ENCODE data around the gene EHBP1. TPM values are rescaled to one million over a fixed set of nuclear protein-coding genes. Genes with fewer than 3 reads are reported as not detected.

Gene EHBP1
- total RNA-seq, 1 donor from 2014 or later, result 52.7 TPM

DNA sequence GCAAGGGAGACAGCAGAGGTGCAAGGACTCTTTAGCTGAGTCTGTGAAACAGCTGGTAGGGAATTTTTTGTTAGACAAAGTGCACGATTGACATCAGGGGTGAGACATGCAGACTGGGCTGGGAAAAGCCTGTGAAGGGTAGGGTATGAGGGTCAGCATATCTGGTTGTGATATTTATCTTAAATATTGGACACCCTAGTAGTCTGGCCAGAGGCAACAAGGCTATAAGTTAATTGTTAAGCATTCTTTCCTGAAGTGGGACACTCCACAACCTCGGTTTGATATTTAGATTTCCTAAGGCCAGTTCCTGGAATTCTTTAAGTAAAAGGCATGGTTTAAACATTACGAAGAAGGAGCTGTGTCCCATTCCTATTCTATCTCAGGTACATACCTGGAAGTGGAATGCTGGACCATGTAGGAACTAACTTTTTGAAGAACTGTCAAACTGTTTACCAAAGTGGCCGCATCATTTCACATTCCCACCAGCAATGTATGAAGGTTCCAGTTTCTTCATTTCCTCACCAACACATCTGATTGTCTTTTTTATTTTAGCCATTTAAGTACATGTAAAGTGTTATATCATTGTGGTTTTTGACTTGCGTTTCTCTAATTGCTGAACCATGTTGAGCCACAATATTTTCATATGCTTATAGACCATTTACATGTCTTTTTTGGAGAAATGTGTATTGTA, 22.5 kb downstream of the EHBP1 start:
- H3K36me3 ChIP-seq (ENCODE audit: control insufficient read depth in 3 of 3, insufficient read depth in 3 of 3, low read length in 3 of 3), result no peaks in the 10 kb centered on the region
- no peak overlapping the region for H3K9ac ChIP-seq (ENCODE audit: low read depth in 1 of 3, low read length in 3 of 3)
- no peaks in the 10 kb centered on the region for H3K4me1 ChIP-seq (ENCODE audit: control insufficient read depth in 3 of 3, insufficient read depth in 3 of 3, low read length in 3 of 3)
- H3K27ac ChIP-seq (ENCODE audit: low read depth, low read length), result no peak overlapping the region
- peaks cover 0 to 2% (median 0%) of the 10 kb centered on the region in 3 donors for H3K9me3 ChIP-seq (ENCODE audit: control insufficient read depth in 3 of 3, low read length in 3 of 3)
- no peaks in the 10 kb centered on the region for H3K27me3 ChIP-seq (ENCODE audit: control insufficient read depth in 3 of 3, insufficient read depth in 3 of 3, low read length in 3 of 3)
- no peak overlapping the region for H3K4me3 ChIP-seq (ENCODE audit: low read length in 3 of 3)

DNA sequence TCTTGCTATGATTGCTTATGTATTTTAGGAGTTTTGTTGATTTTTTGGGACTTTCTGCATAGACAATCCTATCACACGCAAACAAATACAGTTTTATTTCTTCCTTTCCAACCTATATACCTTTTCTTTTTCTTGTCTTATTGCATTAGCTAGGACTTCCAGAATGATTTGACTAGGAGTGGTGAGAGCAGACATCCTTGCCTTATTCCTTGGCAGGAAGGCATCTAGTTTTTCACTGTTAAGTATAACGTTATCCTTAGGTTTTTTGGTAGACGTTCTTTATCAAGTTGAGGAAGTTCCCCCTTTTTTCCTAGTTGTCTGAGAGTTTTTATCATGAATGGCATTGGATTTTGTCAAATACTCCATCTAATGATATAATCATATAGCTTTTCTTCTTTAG, 25.8 kb downstream of the EHBP1 start:
- Histone ChIP-seq H3K27me3 (ENCODE audit: control insufficient read depth in 3 of 3, insufficient read depth in 3 of 3, low read length in 3 of 3) (no peaks in the 10 kb centered on the region), H3K9me3 (ENCODE audit: control insufficient read depth in 3 of 3, low read length in 3 of 3) (peaks cover 0 to 2% (median 0%) of the 10 kb centered on the region in 3 donors), H3K4me1 (ENCODE audit: control insufficient read depth in 3 of 3, insufficient read depth in 3 of 3, low read length in 3 of 3) (no peaks in the 10 kb centered on the region), H3K36me3 (ENCODE audit: control insufficient read depth in 3 of 3, insufficient read depth in 3 of 3, low read length in 3 of 3) (no peaks in the 10 kb centered on the region), H3K27ac (ENCODE audit: low read depth, low read length) (no peak overlapping the region), H3K4me3 (ENCODE audit: low read length in 3 of 3) (no peak overlapping the region), H3K9ac (ENCODE audit: low read depth in 1 of 3, low read length in 3 of 3) (no peak overlapping the region)

DNA sequence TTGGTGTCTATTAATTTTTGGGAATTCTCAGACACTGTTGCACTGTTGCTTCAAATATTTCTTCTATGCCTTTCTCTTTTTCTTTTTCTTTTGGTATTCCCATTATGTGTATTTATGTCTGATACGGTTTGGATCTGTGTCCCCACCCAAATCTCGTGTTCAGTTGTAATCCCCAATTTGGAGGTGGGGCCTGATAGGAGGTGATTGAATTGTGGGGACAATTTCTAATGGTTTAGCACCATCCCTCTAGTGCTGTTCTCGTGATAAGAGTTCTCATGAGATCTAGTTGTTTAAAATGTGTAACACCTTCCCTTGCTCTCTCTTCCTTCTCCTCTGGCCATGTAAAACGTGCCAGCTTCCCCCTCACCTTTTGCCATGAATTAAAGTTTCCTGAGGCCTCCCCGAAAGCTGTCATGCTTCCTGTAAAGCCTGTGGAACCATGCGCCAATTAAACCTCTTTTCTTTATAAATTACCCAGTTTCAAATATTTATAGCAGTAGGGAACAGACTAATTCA, 26.8 kb downstream of the EHBP1 start:
- H3K4me1 ChIP-seq (ENCODE audit: control insufficient read depth in 3 of 3, insufficient read depth in 3 of 3, low read length in 3 of 3), result no peaks in the 10 kb centered on the region
- no peak overlapping the region for H3K9ac ChIP-seq (ENCODE audit: low read depth in 1 of 3, low read length in 3 of 3)
- H3K9me3 ChIP-seq (ENCODE audit: control insufficient read depth in 3 of 3, low read length in 3 of 3), result peaks cover 0 to 2% (median 0%) of the 10 kb centered on the region in 3 donors
- no peaks in the 10 kb centered on the region for H3K36me3 ChIP-seq (ENCODE audit: control insufficient read depth in 3 of 3, insufficient read depth in 3 of 3, low read length in 3 of 3)
- no peaks in the 10 kb centered on the region for H3K27me3 ChIP-seq (ENCODE audit: control insufficient read depth in 3 of 3, insufficient read depth in 3 of 3, low read length in 3 of 3)
- H3K4me3 ChIP-seq (ENCODE audit: low read length in 3 of 3), result no peak overlapping the region
- no peak overlapping the region for H3K27ac ChIP-seq (ENCODE audit: low read depth, low read length)

DNA sequence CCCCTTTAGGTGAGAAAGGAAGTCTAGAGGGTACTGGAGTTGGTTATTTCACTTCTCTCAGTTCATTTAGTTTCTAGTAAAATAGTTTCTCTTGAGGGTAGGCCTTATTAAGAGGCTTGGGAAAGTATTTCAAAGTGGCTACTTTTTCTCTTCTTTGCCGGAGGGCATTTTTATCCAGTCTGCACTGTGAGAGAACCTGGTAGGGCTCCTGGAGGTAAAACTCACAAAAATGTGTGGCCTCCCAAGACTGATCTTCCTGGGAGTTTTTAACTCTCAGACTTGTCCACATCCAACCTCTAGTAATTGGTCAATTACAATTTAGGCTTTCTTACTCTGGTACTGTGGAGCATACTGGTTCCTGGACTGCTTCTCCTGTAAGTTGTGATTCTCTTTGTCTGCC, 28.0 kb downstream of the EHBP1 start:
- no peak overlapping the region for H3K9ac ChIP-seq (ENCODE audit: low read depth in 1 of 3, low read length in 3 of 3)
- no peaks in the 10 kb centered on the region for H3K4me1 ChIP-seq (ENCODE audit: control insufficient read depth in 3 of 3, insufficient read depth in 3 of 3, low read length in 3 of 3)
- no peaks in the 10 kb centered on the region for H3K27me3 ChIP-seq (ENCODE audit: control insufficient read depth in 3 of 3, insufficient read depth in 3 of 3, low read length in 3 of 3)
- no peak overlapping the region for H3K4me3 ChIP-seq (ENCODE audit: low read length in 3 of 3)
- peaks cover 0 to 2% (median 0%) of the 10 kb centered on the region in 3 donors for H3K9me3 ChIP-seq (ENCODE audit: control insufficient read depth in 3 of 3, low read length in 3 of 3)
- H3K36me3 ChIP-seq (ENCODE audit: control insufficient read depth in 3 of 3, insufficient read depth in 3 of 3, low read length in 3 of 3), result no peaks in the 10 kb centered on the region
- no peak overlapping the region for H3K27ac ChIP-seq (ENCODE audit: low read depth, low read length)

DNA sequence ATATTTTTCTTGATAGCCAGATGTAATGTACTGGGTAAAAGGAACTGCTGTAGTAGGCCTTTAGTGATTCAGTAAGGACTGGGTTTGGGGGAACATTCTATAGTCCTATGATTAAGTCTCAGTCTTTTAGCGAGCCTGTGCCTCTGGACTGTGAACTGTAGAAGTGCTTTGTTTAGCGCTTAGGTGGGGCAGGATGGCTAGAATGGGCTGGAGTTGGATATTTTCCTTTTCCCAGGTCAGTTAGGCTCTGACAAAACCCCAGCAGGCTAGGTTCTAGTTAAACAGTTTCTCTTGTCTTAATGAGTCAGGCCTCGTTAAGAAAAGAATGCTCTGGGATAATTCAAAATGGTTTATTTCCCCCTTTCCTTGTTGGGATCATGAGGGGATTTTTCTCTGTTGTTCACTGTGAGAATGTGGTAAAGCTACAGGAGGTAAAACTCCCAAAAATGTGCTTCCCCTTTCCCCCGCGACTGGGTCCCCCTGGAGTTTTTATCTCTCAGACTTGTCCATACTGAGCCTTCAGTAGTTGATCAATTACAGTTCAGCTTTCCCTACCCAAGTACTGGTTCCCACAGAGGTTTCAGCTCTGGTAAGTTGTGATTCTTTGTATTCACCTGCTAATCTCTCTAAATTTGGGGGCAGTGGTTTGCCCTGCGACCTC, 31.5 kb downstream of the EHBP1 start:
- Histone ChIP-seq H3K9ac (ENCODE audit: low read depth in 1 of 3, low read length in 3 of 3) (no peak overlapping the region), H3K4me3 (ENCODE audit: low read length in 3 of 3) (peak overlapping the region in 1 of 3 donors; percentile 9), H3K9me3 (ENCODE audit: control insufficient read depth in 3 of 3, low read length in 3 of 3) (no peaks in the 10 kb centered on the region), H3K36me3 (ENCODE audit: control insufficient read depth in 3 of 3, insufficient read depth in 3 of 3, low read length in 3 of 3) (no peaks in the 10 kb centered on the region), H3K27ac (ENCODE audit: low read depth, low read length) (no peak overlapping the region), H3K4me1 (ENCODE audit: control insufficient read depth in 3 of 3, insufficient read depth in 3 of 3, low read length in 3 of 3) (no peaks in the 10 kb centered on the region), H3K27me3 (ENCODE audit: control insufficient read depth in 3 of 3, insufficient read depth in 3 of 3, low read length in 3 of 3) (no peaks in the 10 kb centered on the region)

DNA sequence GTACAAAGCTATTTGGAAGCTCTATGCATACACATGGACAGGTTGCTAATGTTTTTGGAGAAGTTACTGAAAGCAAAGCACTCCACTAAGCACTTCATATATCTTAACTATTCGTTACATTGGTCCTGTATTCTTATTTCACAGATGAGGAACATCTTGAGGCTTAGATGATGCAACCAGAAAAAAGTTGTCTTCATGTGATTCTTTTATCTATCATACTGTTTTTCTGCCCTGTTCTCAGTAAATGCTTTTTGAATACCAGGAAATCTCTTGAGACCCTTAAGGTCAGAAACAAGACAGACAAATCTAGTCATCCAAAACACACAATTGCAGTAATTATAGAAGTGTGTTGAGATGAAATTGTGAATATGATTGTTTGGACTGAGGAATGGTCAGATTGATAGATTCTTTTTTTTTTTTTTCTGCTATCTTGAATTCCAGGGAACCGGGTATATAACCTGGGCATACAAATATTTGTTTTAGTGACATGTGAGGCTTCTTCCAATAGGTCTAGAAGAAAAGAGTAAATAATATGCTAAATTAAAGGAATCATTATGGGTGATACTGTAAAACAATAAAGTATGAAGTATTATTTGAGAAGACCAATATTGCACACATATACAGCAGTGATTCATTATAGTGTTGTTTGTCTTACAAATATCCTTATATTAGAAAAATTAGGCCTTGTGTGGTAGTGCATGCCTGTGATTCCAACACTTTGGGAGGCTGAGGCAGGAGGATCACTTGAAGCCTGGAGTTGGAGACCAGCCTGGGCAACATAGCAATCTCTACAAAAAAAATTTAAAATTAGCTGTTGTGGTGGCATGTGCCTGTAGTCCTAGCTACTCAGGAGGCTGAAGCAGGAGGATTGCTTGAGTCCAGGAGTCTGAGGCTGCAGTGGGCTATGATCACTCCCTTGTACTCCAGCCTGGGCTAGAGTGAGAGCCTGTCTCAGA, 33.7 kb downstream of the EHBP1 start:
- H3K9ac ChIP-seq (ENCODE audit: low read depth in 1 of 3, low read length in 3 of 3), result no peak overlapping the region
- no peaks in the 10 kb centered on the region for H3K27me3 ChIP-seq (ENCODE audit: control insufficient read depth in 3 of 3, insufficient read depth in 3 of 3, low read length in 3 of 3)
- H3K4me3 ChIP-seq (ENCODE audit: low read length in 3 of 3), result no peak overlapping the region
- H3K4me1 ChIP-seq (ENCODE audit: control insufficient read depth in 3 of 3, insufficient read depth in 3 of 3, low read length in 3 of 3), result no peaks in the 10 kb centered on the region
- no peaks in the 10 kb centered on the region for H3K36me3 ChIP-seq (ENCODE audit: control insufficient read depth in 3 of 3, insufficient read depth in 3 of 3, low read length in 3 of 3)
- H3K9me3 ChIP-seq (ENCODE audit: control insufficient read depth in 3 of 3, low read length in 3 of 3), result no peaks in the 10 kb centered on the region
- no peak overlapping the region for H3K27ac ChIP-seq (ENCODE audit: low read depth, low read length)

DNA sequence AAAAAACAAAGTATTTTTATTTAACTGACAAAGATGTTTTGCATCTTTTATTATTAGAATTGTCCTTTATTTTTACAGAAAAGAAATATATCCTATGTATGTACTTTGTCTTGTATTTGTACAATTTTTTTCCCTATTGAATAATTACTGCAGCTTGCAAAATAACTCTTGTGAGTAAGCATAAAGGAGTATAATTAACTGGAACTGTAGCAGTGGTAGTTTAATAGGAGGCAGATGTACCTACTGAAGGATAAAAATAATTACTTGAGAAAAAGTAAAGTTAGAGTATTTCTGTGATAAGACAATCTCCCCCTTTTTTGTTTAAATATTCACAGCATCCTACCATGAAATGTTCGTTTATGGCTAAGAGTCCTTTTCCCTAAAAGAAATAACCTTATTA, 34.7 kb downstream of the EHBP1 start:
- Histone ChIP-seq H3K4me3 (ENCODE audit: low read length in 3 of 3) (no peak overlapping the region), H3K4me1 (ENCODE audit: control insufficient read depth in 3 of 3, insufficient read depth in 3 of 3, low read length in 3 of 3) (no peaks in the 10 kb centered on the region), H3K27me3 (ENCODE audit: control insufficient read depth in 3 of 3, insufficient read depth in 3 of 3, low read length in 3 of 3) (no peaks in the 10 kb centered on the region), H3K36me3 (ENCODE audit: control insufficient read depth in 3 of 3, insufficient read depth in 3 of 3, low read length in 3 of 3) (no peaks in the 10 kb centered on the region), H3K27ac (ENCODE audit: low read depth, low read length) (no peak overlapping the region), H3K9me3 (ENCODE audit: control insufficient read depth in 3 of 3, low read length in 3 of 3) (no peaks in the 10 kb centered on the region), H3K9ac (ENCODE audit: low read depth in 1 of 3, low read length in 3 of 3) (no peak overlapping the region)

DNA sequence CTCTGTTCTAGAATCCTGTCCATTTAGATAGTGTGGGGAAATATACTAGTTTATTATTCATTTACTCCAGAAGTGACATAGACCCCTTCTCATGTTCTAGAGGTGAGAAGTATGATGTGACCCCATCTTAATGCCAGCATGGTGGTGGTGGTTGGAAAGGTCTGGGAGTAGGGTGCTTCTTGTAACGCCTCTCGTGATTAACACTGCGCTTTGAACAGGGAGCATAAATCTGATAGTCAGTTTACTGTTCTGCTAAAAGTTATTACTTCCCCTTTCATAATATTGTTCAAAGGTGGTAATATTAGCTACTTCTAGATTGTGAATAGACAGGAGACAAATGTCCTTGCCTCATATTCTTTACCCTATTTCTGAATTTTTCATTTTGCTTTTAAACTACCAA, 35.6 kb downstream of the EHBP1 start:
- H3K27ac ChIP-seq (ENCODE audit: low read depth, low read length), result no peak overlapping the region
- no peaks in the 10 kb centered on the region for H3K27me3 ChIP-seq (ENCODE audit: control insufficient read depth in 3 of 3, insufficient read depth in 3 of 3, low read length in 3 of 3)
- no peaks in the 10 kb centered on the region for H3K4me1 ChIP-seq (ENCODE audit: control insufficient read depth in 3 of 3, insufficient read depth in 3 of 3, low read length in 3 of 3)
- no peaks in the 10 kb centered on the region for H3K9me3 ChIP-seq (ENCODE audit: control insufficient read depth in 3 of 3, low read length in 3 of 3)
- H3K4me3 ChIP-seq (ENCODE audit: low read length in 3 of 3), result no peak overlapping the region
- H3K9ac ChIP-seq (ENCODE audit: low read depth in 1 of 3, low read length in 3 of 3), result no peak overlapping the region
- no peaks in the 10 kb centered on the region for H3K36me3 ChIP-seq (ENCODE audit: control insufficient read depth in 3 of 3, insufficient read depth in 3 of 3, low read length in 3 of 3)

DNA sequence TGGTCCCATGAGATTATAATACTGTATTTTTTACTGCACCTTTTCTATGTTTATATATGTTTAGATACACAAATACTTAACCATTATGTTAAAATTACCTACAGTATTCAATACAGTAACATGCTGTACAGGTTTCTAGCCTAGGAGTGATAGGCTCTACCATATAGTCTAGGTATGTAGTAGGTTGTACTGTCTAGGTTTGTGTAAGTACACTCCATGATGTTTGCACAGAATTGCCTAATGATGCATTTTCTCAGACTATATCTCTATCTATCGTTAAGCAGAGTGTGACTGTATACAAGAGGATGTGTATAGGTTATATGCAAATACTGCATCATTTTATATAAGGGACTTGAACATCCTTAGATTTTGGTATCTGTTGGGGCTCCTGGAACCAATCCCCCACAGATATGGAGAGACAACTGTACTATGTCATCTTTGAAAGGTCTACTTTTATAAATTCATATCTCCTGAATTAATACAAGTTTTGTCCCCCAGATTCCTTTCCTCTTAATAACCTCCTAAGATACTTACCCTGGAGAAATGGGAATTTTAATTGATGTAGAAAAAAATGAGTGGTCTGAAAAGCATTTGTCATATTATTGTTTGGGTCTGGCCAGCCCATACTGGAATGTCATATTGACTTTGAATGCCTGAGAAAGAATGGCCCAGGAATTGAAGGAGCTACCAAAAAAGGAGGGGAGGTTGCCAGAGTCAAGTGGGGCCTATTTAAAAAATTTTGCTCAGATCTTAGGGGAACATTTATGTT, 36.6 kb downstream of the EHBP1 start:
- Histone ChIP-seq H3K27ac (ENCODE audit: low read depth, low read length) (no peak overlapping the region), H3K4me1 (ENCODE audit: control insufficient read depth in 3 of 3, insufficient read depth in 3 of 3, low read length in 3 of 3) (no peaks in the 10 kb centered on the region), H3K9ac (ENCODE audit: low read depth in 1 of 3, low read length in 3 of 3) (no peak overlapping the region)

More for the DNA sequence above, 36.6 kb downstream of the EHBP1 start:
- Histone ChIP-seq H3K4me3 (ENCODE audit: low read length in 3 of 3) (no peak overlapping the region), H3K36me3 (ENCODE audit: control insufficient read depth in 3 of 3, insufficient read depth in 3 of 3, low read length in 3 of 3) (no peaks in the 10 kb centered on the region), H3K9me3 (ENCODE audit: control insufficient read depth in 3 of 3, low read length in 3 of 3) (no peaks in the 10 kb centered on the region), H3K27me3 (ENCODE audit: control insufficient read depth in 3 of 3, insufficient read depth in 3 of 3, low read length in 3 of 3) (no peaks in the 10 kb centered on the region)
